NCI-H2029 treated with DMSO at 0.1 percent for 48 hours (cell line): ENCODE data around the gene AHDC1.

ENCODE experiments used
- DNase-seq: peaks from one replicate; lab custom pipeline; 2025; lab: John Stamatoyannopoulos, UW

Gene AHDC1

DNA sequence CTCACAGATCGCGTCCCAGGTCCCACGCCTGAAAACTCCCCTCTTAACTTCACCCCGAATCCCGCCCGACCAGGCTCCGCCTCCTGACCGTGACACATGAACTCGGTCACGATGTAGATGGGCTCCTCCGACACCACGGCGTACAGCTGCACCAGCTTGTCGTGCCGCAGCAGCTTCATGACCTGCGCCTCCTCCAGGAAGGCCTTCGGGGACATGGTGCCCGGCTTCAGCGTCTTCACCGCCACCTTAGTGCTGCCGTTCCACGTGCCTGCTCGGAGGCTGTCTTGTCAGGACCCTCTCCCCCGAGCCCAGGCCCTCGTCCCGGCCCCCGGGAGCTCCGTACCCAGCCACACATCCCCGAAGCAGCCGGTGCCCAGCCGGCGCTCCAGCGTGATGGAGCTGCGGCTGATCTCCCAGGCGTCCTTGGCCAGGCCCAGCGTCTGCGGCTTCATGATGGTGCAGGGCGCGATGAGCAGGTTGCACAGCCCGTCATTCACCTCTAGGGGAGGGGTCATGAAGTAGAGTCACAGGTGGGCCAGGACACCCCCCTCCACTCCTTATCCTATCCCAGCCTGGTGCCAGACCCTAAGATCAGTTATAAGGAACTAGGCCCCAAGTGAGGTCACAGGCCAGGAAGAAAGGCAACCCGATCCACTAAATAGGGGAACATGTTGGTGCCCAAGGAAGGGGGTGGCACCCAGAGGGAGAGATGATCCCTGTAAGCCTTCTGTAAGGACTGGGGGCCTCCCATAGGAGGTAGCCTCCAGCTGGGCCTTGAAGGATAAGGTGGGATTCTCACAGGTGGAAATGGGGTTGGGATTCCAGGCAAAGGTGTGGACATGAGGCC lies 11.6 kb upstream of the AHDC1 start:
- DNase-seq = no peak

DNA sequence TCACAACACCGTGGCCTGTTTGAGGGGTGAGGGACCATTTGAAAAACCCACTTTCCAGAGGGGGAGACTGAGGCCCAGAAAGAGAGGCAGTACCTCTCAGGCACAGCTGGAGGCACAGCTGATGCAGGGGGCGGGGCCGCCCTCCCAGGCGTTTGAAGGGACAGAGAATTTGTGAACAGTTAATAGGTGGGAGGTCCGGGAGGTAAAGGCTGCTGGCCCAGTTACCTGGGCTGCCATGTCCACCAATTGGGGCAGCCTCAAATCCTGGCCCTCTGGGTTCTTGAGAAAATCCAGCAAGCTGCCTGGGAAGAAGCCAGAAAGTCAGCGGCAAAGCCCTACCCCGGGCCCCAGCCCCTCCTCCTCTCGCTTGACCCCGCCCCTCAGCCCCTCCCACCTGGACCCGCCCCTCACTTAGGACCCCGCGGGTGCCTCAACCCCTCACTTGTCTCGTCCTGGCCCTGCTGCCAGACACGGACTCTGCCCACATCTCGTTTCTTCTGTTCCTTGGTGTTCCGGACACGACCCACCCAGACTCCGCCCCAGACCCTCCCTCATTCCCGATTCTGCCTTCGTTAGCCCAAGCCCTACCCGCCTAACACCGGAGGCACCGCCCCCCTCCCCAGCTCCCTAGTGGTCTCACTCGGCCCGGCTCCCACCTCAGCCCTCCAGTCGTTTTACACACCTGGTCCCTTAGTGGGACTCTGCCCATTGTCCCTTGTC lies 10.8 kb upstream of the AHDC1 start:
- DNase-seq = no peak

DNA sequence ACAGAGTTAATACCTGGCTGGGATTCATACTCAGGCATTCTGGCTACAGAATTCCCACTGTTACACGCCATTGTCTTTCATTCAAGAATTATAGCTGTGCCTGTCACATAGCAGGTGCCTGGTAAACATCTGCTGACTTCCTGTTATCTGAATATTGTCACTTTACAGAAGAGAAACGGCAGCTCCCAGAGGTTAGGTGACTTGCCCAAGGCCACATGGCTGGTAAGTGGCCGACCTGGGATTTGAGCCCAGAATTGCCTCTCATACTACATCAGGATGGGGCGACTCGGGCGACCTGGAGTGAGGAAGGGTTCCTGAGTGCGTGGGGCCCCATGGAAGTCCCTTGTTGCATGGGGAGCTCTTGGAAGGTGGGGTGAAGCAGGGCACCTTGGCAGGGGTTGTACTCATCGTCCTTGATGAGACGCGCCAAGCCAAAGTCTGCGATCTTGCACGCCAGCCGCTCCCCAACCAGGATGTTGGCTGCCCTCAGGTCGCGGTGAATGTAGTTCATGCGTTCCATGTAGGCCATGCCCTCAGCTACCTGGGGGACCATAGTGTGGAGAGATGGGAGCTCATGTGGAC lies 10.2 kb upstream of the AHDC1 start:
- no peak for DNase-seq

DNA sequence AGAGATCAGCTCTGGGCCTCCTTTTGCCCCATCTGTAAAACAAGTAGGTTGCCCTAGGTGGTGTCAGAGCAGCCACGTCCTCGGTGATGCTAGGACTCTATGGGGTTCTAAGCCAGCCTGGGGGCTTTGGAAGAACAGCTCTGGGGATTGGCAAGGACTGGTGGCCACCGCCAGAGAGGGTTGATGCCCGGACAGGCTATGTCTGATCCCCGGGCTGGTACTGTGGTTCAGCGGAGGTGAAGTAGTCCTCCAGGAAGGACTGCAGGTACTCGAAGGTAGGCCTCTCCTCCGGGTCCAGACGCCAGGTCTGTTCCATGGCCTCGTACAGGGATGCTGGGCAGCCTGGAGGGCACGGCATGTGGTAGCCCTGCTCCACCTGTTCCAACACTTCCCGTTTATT lies 8.8 kb upstream of the AHDC1 start:
- DNase-seq = no peak

DNA sequence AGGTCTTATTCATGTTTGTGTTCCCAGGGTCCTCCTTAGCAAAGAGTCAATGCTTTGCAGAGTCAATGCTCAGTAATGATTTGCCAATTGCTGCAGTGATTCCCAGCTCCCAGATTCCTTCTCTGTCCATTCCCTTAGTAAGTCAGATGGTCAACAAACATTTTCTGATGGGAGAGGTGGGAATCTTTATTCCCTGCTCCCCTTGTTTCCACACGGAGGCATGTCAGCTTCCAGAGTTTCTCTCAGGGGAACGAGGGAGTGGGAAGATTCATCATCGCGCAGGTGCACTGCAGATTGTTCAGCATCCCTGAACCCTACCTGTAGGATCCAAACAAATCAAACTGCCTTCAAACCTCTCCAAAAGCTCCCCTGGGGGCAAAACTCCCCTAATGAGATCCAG lies 7.5 kb upstream of the AHDC1 start:
- DNase-seq = no peak

DNA sequence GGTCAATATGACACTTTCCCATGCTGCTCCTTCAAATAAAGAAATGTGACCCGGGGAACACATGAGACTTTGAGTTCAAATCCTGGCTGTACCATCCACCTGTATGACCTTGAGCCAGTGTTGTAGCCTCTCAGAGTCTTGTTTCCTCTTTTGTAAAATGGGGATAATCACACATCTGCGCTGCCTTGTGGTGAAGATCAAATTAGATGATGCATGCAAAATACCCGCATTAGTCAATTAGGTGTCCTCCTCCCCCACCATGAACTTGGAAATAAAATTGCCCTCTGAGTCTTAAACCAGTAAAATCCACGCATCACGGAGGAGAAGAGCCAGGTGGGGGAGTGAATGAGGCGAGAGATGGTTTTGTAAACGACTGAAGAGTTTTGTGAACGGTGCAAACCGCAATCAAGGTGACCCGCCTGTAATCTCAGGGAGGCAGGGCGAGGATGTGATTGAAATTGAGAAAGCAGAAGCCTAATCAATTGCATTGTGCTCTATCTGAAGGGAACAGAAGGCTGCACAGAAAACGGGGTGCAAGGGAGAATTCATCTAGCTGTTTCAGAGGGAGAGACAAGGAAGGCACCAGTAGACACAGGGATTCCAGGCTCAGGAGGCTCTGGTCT lies 5.8 kb upstream of the AHDC1 start:
- DNase-seq = no peak

DNA sequence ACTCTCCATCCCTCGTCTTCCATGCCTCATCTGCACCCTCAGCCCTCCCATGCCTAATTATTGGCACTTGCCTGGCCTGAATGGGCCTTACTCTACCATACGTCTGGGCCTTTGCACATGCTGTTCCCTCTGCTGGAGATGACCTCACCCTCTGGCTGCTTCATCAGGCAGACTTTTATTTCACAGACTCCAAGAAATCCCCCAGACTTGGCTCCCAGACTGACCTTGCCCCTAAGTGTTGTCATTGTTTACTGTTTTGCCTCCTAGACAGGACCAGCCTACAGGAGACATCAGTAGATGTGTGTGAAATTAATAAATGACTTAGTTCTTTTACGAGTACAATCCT lies 5.2 kb upstream of the AHDC1 start:
- no peak for DNase-seq

DNA sequence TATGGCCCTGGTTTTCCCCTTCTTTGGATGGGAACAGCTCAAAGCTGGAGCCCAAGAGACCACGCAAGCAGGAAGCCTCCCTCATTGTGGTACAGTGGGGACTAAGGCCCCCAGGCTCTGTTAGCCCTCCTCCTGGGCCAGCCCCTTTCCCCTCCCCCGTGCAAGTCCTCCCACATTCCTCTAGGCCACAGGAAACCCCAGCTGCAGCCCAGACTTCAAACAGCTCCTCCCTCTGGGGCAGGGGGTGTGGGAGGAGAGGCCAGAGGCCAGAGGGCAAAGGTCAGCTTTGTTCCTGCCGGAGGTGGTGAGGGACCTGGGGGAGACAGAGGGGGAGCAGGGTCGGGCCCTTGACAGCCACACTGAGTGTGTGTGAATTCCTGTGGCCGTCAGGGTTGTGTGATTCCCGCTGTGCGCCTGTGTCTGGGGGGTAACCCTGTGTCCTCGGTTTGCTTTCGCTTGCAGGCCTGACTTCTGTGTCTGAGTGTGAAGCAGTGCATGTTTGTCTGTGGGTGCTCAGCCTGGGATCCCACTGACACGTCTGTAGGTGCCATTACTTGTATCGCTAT lies 3.4 kb upstream of the AHDC1 start:
- no peak for DNase-seq

DNA sequence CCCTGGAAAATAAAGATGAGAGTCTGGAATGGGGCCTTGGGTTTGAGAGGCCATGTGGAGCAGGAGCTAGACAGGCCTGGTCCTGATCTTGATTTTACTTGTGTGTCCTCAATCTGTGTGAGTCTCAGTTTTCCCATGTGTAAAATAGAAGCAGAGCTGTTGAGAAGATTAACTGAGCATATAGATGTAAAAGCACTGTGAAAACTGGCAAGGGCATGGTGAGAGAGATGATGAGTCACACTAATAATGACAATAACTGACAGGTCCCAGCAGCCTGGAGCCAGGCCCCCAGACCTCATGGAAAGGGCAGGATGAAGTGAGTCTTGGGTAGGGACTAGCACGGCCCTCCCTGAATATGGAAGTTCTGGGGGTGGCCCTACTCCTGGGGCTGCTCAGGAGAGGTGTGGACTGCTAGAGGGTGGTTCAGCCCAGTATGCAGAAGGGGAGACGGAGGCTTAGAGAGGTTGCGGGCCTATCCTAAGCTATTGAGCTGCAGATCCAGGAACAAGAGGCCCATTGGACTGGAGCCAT lies 2.8 kb upstream of the AHDC1 start:
- no peak for DNase-seq

DNA sequence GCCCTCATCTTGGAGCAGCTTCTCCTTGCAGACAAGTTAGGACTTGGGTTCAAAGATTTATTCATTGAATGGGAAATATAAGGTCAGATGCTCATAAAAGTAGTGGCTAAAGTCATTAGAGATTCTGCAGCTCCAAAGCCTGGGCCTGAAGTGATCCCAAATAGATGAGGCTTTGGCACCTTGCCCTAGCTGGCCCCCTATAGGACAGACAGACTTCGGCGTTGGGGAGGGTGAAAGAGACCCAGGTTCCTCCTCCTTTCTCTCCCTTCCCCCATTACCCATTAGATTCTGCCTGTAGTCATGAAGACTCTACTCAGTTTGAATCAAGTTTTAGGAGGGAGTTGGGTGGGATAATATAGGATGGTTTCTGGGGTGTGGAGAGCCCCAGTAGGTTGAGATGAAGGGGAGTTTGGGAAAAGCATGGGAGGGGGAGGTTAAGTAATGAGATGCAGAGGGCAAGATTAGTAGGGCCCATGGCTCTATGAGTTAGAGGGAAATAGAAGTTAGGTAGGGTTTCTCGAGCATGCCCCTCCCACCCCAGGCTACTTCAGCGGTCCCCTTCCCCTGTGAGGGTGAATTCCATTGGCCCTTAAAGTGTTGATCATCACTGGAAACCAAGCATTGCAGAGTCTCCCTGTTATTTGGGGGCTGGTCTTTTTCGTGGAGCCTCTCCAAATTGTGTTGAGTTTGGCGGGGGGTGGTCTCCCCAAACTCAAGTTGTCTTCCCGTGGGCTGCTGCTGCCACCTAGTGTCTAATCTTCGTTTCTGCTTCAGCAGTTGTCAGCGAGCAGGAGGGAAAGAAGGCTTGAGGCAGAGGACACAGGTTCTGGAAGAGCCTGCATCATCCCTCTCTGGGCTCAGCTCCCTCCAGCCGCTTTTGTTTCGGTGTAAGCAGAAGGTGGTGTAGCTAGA lies 2.1 kb upstream of the AHDC1 start:
- no peak for DNase-seq

DNA sequence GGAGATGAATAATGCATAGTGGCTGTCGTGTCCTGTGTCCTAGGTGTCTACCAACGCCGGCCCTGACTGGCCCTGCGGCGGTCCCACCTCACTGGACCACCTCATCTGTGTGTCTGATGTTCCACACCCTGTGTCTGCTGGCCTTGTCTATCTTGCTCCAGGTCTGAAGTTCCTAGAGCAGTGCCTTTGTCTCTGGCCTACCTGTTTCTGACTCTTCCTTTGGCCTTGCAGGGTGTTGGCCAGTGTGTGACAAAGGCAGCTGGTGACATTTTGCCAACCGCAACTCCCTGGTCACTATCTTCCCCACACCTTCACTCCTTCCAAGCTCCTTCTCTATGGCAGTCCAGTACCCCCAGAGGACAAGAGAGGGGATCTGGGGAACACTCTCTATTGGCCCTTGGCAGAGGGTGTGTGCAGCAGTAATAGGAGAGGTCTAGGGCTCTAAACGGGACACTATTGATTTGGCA lies 1.4 kb upstream of the AHDC1 start:
- DNase-seq = no peak

DNA sequence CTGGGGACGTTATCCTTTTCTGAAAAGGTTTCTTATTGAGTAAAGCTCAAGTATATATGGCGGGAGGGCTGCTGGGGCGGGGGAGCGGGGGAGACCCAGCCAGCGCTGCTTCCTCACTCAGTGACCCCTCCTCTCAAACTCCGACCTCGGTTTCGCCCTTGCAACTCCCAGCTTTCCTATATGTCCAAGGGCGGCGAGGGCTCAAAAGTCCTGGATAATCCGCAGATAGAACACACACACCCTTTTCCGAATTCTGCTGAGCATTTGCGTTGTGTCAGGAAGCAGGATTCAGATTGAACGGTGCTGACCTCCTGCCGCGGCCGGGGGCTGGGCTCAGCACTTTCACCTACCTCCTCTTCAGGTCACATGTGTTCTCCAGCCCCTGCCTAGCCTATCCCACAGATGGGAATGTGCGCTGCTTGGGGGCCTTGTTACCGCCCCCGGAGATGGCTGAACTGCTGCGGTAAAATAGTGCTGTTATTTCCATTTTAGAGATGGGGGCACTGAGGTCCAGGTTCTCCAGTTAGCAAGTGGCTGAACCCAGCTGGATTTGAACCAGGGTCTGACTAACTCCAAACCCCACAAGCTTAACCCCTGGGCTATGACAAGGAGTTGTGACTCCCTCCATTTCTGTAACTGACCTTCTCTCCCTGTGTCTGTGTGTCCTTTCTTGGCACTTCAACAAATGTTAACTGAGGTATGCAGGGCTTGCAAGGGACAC lies 795 bp upstream of the AHDC1 start:
- DNase-seq = no peak

DNA sequence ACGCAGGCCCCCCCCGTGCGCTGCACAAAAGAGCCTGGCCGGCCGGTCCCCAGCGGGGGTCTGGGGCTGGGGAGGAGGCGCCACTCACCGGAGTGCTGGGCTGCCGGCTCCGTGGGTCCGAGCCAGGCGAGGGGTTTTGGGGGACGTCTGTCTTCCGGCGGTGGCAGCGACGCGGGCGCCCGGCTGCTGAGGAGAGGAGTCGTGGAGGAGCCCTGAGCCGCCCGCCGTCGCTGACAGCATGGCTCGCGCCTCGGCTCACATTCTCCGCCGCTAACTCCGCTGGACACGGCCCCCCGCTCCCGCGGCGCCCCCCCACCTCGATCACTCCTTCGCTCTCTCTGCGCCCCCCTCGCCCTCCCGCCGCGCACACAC lies 649 bp downstream of the AHDC1 start:
- DNase-seq = no peak

DNA sequence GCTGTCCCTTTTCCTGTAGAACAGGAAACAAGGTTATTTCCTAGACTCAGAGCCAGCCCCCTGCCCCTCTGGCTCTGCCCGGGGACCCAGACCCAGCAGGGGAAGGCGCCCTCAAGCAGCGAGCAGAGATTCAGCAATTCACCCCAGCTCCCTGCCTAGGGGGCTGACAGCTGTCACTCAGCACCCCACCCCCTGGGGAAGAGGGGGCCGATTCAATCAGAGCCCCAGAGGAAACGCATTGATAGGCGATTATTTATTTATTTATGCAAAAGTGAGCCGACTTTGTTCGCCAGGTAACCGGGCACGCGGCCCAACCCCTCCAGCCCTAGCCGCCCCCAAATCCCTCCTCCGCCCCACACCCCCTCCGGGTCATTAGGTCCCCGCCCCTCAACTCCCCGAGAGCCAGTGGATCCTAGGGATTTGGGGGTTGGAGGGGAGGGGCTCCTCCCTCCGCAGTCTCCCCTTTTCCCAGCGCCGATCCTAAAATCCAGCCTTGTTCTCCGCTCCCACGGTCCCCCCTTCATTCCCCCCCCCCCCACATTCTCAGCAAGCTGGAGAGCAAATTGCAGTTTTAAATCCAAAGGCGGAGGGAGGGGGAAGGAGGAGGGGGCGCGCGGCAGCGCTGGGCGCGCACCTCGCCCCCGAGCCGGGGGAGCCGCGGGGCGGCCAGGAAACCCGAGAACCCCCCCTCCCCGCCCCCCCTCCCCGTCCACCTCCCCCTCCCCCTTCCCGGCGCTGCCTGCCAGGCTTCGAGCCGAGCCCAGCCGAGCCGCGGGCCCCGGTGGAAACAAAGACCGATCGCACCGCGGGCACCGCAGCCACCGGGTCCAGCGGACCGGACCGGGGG lies 1.3 kb downstream of the AHDC1 start:
- no peak for DNase-seq

DNA sequence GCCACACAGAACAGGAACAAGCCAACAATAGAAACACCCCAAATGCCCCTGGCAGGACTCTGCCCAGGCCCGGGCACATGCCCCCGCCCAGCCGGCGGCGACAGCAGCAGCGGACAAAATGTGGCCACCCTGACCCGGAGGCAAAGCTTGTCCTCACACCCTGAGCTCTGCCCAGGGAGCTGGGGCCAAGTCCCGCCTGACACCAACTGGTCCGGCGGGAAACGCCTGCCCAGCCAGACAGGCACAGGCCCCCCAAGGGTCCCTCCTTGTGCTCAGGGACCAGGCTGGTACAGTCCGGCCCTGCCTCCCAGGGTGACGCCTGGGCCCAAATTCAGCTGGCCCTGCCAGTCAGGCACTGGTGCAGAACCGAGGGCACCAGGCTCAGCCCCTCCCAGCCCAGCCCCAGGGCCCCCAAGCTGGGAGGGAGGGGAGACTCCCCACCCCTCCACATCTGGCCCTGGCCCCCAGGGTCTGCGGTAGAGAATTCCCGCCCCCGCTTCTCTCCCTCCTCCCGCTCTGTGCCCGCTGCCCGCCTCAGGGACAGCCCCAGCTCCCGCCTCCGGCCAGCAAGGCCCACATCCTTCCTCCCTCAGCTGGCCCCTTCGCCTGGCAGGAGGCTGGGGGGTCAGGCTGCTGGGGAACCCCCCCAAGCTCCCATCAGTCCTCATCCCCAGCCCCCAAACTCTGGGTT lies 2.0 kb downstream of the AHDC1 start:
- DNase-seq = no peak

DNA sequence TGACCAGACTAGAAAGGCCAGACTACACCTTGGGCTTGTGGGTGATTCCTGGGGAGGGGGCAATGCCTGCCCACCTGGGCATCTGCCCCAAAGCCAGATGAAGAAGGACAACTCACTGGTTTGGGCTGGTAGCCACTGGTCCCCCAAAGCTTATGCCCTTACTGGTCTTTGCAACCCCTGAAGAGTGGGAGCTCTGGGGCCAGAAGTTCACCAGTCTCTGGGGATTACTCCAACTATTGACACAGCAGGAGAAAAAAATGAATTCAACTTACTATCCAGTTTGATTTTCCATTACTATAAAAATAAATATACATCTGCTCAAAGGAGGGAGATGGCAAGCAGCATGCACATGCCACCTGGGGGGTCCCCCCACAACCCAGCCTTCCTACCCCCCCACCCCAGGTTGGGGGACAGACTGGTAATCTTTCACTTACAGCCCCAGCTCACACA lies 2.6 kb downstream of the AHDC1 start:
- no peak for DNase-seq

DNA sequence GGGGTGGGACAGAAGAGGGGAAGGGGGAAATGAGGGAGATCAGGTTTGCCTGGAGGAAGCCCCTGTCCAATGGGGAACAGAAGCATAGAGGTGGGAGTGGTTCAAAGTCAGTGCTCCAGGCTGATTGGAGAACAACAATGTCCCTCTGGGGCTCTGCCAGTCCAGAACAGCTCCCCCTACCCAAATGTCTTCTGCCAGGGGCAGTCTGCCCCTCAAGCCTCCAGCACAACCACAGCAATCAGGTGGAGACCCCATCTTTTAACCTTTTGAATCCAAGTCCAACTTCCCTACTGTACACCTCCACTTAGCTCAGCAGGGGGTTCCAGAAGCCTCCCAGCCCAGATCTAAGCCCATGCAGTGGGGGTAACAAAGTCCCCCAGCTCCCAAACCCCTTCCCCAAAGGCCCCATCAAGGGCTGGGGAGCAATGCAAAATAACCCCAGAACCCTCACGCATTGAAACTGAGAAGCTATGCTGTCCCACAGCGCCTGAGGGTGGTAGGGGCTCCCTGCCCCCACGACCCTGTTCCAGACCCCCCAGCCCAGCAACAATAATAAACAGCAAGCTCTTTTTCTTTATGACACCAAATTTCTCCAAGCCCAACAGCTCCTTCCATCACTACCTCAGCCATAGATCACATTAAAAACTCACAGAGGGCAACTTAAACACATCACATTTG lies 3.3 kb downstream of the AHDC1 start:
- no peak for DNase-seq
